ENCODE measurements around the gene C1QB.
"Not testable (repeated sequence)": the region's sequence is repeated elsewhere in the genome, so short reads cannot be mapped to it uniquely, and the experiment has no call there.

C1QB gene

DNA sequence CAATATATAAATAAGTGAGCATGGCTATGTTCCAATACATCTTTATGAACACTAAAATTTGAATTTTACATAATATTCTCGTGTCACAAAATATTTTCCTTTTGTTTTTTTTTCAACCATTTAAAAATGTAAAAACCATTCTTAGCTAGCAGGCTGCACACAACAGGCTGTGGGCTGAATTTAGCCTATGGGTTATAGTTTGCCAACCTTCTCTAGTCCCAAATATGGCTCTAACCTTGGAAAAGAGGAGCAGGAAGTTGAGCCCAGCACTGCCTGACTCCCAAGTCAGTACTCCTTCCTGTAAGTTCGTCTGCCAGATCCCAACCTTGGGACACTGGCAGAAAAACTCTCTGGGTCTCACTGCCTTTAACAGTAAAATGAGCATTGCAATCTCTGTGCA, 13.4 kb downstream of the C1QB start:
- DNase-seq, result no peak

DNA sequence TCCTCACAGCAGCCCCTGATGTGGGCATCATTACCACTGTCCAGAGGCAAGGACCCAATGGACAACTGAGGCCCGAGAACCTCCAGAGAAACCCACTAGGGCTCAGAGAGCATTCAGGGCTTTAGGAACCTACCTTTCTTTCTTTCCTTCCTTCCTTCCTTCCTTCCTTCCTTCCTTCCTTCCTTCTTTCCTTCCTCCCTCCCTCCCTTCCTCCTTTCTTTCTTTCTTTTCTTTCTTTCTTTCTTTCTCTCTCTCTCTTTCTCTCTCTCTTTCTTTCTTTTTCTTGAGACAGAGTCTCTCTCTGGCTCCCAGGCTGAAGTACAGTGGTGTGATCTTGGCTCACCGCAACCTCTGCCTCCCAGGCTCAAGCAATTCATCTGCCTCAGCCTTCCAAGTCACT, 15.8 kb downstream of the C1QB start:
- not testable (repeated sequence) for DNase-seq

DNA sequence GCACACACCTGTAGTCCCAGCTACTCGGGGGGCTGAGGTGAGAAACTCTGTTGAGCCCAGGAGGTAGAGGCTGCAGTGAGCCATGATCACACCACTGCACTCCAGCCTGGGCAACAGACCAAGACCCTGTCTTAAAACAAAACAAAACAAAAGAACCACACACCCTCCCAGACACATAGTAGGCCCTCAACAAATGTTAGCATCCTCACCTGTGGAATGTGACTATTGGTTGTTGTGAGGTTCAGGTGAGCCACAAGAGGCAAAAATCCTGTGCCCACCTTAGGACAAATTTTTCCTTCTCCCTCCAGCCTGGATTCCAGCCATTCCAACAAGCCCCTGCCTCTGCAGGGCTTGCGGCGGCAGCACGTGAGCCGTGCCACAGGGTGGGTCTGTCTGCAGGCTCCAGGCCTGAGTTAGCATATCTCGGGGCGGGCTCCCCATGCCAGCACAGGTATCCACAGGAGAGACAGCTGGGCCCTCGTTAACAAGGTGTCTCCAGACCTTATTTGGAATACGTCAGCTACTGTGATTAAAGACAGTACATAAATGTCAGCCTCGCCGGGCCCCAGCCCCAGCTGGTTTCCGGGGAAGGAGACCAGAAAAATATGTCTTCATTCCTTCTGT, 17.4 kb downstream of the C1QB start:
- no peak for DNase-seq

DNA sequence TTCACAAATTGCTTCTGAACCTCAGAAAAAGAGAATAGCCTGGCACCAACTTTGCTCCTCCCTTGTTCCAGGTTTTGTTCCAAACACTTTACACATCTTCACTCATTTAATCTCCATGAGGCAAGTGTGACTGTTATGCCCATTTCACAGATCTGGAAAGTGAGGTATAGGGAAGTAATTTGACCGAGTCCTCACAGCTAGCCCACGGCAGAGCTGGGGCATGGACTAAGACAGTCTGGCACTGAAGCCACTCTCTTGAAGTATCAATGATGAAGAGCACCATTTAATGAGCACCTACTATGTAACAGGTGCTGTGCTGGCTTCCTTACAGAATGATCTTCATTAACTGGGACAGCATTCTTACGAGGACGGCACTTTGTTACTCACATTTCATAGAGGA, 19.0 kb downstream of the C1QB start:
- no peak for DNase-seq

DNA sequence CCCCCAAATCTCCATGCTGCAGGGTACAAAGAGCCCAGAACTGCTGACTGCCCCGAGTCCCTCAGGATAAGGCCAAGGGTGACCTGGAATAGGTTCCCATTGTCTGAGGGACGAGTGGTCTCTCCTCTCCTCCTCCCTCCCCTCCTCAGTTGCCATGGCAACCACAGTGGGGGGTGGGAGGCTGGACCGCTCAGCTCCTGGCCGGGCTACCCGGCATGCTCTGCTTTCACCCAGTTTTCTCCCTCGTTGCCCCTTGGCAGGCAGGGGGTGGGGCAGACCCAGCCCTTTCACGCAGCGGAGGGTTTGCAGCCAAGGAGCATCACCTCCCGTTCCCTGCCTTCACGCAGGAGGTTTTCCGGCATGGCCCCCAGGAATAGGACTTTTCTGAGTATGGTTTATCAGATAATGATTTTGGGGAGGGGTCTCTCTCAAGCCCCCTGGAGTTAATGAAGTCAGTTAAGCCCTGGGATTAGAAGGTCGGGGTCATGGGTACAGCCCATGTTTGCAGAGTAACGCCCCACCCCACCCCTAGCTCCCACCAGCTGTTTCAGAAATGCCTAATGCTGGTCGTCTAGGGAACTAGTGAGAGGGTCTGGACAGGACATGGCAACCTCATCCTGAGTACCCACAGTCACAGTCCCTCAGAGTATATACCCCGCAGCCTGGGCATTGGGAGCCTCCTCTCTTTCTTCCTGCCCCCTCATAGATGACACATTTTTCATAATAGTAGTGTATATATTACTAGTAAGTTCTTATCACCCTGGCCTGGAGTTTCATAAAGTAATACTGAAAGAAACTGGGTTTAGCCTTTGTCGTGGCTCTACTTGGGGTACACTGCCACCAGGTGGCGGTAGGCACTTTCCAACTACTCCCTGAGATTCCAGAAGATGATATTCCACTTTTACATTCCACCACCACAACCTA, 20.7 kb downstream of the C1QB start:
- DNase-seq, result no peak

DNA sequence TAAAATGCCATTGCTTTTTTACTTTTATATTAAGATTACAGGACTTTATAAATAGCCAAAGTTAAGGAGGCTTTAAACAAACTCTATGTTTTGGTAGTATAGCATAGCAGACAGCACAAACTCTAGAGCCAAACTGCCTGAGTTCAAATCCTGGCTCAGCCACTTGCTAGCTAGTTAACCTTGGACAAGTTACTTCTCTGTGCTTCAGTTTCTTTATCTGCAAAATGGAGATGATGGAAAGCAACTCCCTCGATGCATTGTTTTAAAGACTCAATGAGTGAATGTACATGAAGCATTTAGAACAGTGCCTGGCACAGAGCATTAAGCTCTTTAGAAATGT, 21.3 kb downstream of the C1QB start:
- DNase-seq, result no peak

DNA sequence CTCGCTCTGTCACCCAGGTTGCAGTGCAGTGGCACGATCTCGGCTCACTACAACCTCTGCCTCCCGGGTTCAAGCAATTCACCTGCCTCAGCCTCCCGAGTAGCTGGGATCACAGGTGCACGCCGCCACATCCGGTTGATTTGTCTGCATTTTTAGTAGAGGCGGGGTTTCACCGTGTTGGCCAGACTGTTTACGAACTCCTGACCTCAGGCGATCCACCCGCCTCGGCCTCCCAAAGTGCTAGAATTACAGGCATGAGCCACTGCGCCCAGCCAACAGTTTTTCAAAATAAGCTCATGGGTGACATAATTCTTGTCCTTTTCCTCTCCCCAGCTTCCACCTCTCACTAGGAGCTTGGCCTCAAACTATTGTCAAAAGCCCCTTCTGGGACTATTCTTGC, 23.1 kb downstream of the C1QB start:
- not testable (repeated sequence) for DNase-seq

DNA sequence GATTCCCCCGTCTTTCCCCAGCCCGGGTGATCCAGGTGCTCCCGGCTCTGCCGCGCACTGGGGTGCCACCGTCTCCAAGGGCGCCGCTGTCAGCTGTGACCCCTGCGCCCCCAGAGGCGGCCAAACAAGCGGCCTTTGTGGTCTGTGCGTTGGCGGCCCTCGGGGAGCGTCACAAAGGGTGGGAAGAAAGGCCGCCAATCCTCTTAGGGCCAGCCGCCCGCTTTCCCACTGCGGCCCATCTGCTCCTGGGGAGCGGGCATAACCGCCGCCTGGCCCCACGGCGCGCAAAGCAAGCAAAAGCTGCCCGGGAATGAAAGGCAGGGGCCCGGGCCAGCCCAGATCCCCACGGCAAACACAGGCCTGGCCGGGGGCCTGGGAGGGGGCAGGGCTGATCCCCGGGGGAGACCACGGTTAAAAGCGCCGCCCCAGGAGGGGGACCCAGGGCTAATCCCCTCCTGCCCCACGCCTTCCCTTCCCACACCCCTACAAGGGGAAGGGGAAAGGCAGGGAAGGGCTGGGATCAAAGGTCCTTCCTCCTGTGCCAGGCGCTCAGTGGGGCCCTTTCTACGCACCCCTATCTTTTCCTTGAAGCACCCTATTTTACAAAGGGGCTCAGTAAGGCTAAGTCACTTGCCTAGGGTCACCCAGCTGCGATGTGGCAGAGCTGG, 24.0 kb downstream of the C1QB start:
- no peak for DNase-seq

DNA sequence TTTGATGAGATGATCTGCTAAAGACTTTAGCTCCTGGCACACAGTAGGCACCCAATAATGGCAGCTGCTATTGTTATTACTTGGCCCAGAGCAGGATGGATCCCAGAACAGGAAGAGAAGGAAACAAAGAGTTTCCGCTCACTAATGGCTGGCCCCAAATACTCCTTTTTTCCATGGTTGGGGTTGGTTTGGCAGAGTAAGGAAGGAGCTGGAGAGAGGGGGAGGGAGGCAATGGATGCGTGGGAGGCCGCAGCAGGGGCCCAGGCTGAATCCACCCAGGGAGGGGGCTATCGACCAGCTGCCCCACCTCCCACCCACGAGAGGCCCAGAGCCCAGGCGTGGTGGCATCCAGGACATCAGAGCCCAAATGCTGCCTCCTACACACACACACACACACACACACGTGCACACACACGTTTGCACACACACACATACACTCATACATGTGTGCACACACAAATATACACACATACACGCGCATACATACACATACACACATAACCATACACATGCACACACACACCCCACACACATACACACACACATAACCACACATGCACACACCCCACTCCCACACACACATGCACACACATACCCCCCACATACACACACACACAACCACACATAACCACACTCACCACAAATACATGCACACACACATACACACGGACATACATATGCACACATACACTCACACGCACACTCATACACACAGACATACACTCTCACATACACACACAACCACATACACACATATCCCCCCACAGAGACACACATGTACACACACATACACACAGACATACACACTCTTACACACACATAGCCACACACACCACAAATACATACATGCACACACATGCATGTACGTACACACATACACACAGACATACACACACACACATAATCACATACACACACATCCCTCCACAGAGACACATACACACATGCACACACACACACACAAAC, 25.2 kb downstream of the C1QB start:
- DNase-seq, result no peak

DNA sequence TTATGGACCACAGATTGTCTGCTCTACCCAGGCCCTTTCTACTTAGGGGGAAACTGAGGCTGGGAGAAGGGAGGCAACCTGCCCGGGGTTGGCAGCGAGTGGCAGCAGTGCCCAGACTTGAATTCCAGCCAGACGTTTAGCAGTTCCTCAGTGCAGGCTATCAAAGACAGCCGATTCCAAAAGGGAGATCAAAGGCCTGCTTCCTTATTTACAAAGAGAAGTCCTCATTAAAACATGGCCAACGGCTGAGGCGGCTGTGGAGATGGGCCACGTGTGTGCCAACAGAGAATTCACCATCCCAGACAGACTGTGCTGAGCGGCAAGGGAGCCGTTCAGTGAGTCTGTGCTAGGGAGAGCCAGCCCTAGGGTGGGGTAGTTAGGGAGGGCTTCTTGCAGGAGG, 27.7 kb downstream of the C1QB start:
- DNase-seq, result no peak

DNA sequence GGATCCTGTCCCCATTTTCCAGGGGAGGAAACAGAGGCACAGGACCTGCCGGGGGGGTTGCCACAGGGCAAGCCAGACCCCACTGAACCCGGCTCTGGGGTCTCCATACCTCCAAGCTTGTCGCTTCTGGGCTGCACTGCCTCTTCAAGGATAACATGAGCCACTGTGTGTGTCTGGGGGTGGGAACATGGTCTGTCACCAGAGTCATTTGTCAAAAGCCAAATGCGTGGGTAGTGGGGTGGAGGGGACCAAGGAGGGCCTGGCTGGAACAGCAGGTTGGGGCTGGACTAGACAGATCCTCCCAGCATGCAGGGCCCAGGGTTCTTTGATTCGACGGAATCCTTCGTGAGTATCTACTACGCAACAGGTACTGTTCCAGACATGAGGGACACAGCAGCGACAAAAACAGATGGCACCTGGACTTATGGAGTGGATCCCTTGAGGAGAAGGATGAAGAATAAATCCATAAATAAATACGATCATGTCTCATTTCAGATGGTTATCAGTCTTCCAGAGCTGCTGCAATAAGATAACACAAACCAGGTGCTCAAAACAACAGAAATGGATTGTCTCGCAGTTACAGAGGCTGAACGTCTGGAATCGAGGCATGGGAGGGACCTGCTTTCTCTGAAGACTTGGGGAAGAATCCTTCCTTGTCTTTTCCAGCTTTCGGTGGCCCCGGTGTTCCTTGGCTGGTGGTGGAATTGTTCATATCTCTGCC, 28.7 kb downstream of the C1QB start:
- DNase-seq, result no peak

DNA sequence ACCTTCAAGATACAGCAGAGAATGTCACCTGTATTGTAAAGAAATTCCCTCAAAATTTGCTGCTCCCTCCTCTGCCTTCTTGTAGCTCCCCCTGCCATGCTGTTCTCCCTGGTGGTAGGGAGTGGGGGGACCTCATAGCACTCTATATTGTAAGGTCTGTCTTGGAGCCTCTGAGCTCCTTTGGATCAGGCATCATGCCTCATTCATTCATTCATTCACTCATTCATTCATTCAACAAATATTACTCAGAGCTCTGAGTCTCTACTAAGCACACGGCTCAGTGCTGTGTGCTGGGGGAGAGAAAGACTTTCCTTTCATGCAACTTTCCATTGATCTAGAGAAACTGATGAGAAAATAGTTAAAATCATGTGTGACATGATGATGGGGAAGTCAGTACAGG, 30.5 kb downstream of the C1QB start:
- no peak for DNase-seq

DNA sequence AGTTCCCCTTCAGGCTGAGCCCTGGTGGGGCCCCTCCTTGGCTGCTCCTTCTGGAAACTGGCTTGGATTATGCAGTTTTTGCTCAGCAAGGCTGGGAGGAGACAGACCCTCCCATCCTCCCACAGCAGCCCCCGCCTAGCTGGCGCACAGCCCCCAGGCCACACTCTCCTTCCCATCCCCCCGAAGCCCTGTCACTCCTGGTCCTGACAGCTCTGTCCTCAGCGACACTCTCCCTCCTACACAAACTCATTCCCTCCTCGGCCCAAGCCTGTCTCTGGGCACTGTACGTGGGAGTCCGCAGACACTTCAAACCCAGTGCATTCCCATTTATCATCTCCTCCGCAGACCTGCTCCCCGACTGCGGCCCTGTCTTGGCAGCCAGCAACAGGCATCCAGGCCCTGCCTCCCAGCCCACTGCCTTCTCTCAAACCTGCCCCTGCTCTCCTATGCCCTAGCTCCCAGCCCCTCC, 32.6 kb downstream of the C1QB start:
- DNase-seq, result no peak

DNA sequence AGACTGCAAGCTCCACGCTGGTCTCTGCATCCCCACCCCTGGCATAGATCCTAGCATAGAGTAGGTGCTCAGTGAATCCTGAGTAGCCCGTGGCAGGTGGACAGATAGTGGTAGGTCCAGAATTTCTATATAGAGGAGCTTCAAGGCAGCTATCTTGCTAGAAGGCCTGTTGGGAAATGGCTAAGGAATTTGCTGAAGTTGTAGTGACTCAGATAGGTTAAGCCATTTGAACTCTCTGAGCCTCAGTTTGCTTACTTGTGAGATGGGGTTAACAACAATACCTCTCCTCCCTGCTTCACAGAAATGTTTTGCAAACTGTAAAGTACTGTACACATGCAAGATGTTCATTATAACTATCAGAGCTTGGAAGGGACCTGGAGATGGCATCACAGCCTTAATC, 34.2 kb downstream of the C1QB start:
- DNase-seq, result no peak

DNA sequence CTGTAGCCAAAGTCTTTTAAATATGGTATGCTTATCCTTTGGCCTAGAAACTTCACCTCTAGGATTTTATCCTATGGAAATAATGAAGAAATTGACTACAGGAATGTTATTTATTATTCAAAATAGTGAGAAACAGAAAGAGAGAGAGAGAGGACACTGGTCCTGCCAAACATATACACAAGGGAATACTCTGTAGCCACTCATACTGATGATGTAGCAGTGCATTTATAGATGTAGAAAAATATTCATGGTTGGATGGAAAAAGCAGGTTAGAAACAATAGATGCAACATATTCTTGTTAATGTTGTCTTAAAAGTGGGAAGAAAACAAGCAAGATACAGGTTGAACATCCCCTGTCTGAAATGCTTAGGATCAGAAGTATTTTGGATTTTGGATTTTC, 35.4 kb downstream of the C1QB start:
- DNase-seq, result no peak

DNA sequence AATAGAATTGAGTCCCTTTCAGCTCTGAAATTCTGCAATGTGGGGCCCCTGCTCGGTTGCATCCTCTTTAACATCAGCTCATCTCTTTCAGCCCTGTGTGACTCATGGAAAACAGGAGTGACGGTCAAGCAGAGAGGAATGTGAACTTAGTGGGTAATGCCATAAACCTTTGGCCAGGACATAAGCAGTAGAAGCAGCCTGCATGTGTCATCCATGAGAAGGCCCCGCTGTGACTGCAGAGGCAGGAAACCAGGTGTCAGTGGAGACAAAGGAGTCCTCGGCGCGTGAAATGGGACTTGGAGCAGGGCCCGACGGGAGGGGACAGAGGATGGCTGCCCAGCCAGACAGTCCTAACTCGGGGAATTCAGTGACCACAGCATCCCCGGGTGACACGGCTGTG, 36.5 kb downstream of the C1QB start:
- DNase-seq, result no peak

DNA sequence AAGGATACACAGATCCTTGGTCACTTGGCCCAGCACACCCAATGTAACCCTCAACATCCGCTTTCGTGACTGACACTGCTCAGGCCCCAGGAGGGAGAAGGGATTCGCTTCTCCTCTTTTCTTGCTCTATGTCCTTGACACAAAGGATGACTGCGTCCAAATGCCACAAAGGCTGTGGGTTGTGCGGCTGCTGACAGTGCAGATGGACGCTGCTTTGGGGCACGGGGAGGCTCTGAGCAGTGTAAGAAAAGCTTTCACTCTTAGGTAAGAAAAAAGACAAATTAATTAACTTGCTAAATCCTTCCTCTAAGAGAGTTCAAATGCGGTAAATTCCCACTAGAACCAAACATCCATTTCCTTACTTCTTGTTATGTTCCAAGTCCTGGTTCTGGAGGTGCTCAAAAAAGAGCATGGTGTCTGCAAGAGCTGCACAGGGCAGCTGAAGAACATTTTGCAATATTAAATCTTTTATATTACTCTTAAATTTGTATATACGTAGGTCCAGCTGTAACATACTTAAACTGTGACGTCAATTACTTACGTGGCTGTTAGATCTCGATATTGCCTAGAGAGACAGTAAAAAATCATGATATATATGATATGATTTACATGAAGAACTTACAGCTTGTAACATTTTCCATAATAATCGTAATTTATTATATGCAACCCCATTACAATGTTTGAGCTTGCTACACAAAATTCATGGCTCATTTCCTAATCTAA, 38.2 kb downstream of the C1QB start:
- DNase-seq, result no peak

DNA sequence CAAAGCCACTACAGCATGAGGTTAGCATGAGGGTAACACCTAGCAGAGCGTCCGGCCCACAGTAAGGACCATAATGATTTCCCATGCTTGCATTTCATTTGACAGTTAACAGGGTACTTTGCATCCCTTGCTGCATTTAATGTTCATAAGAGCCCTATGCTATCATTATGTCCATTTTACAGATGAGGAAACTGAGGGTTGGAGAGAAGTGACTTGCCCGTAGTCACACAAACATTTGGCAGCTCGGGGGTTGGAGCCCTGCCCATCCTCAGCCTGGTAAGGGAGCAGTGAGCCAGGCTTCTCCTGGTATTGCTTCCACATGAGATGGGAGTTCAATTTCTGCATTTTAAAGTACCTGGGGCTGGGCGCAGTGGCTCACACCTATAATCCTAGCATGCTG, 41.1 kb downstream of the C1QB start:
- no peak for DNase-seq

DNA sequence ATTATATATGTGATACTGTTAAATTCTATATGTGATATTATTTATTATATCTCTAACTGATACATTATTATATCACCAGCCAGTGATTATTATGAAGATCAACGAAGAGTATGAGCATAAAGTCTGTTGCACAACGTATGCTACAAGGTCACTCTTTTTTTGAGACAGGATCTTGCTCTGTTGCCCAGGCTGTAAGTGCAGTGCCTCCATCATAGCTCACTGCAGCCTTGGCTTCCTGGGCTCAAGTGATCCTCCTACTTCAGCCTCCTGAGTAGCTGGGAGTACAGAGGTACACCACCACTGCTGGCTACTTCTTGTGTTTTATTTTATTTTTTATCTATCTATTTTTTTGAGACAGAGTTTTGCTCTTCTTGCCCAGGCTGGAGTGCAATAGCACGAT, 43.6 kb downstream of the C1QB start:
- DNase-seq, result no peak

DNA sequence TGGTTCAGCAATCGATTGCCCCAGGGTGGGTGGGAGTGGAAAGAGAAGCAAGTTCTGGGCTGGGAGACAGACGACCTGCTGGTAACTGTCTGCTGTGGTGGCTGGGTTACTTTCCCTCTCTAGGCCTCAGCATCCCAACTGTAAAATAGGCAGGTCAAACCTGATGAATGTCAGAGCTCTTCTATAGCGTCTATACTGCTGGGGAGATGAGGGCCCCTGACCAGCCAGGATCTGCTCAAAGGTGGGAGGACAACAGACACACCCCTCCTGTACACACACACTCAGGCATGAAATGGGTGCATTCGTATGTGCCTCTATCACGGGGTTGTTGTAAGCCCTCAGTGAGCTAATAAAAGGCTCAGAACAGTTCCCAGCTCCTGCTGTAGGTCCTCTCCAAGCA, 44.9 kb downstream of the C1QB start:
- DNase-seq, result no peak
